Testis (tissue), 3 donors: Measurements from ENCODE around the gene CAPRIN1. TPM values are rescaled to one million over a fixed set of nuclear protein-coding genes. Genes with fewer than 3 reads are reported as not detected.
"Not testable (repeated sequence)": the region's sequence is repeated elsewhere in the genome, so short reads cannot be mapped to it uniquely, and the experiment has no call there.

Experiments used
- DNase-seq: peaks from one replicate; pipeline ENCODE4 v3.0.0-alpha.2; 2019
- H3K27ac ChIP-seq, 2 donors: fragments of 200-600 bp; sonication (generic); one replicate each; pipeline ENCODE4 v1.5.1; 2019
- H3K27me3 ChIP-seq: fragments of 200-600 bp; sonication (generic); one replicate; pipeline ENCODE4 v1.5.1; 2019
- H3K36me3 ChIP-seq: fragments of 200-600 bp; sonication (generic); one replicate; pipeline ENCODE4 v1.5.1; 2017; ENCODE audit warnings: low read depth; ENCODE audit errors: missing control alignments
- H3K4me1 ChIP-seq: fragments of 200-600 bp; sonication (generic); one replicate; pipeline ENCODE4 v1.5.1; 2019
- H3K4me3 ChIP-seq, 2 donors: fragments of 200-600 bp; sonication (generic); one replicate each; pipeline ENCODE4 v1.5.1; 2017 to 2019
- H3K9me3 ChIP-seq: fragments of 200-600 bp; sonication (generic); one replicate; pipeline ENCODE4 v1.5.1; 2017
- CTCF ChIP-seq, 3 experiments: fragments of 450-650 bp in 2 of 3; fragments of 200-600 bp in 1 of 3; sonication (generic) in 1 of 3; IDR thresholded peaks; one replicate each; pipeline ENCODE4 v1.5.1; 2016 to 2019; ENCODE audit warnings: antibody characterized with exemption in 3 of 3, mild to moderate bottlenecking in 2 of 3, moderate library complexity in 1 of 3
- POLR2A ChIP-seq: fragments of 450-650 bp; IDR thresholded peaks from one replicate; pipeline ENCODE4 v1.6.1; 2017; ENCODE audit warnings: antibody characterized with exemption, mild to moderate bottlenecking, moderate library complexity
- WGBS, 2 donors: methylation state at CpG; one replicate each; pipeline ENCODE4 v1.1.5; 2018; 5-methylcytosine and 5-hydroxymethylcytosine counted together
- intact Hi-C: fragments of 100-400 bp; cut with DNase I; formaldehyde crosslinking; loops from one replicate; pipeline ENCODE4 v1.15.1; 2023; ENCODE audit warnings: low total_unique reads
- polyA plus RNA-seq: library from polyadenylated mRNA; stranded (reverse); fragments of 350-450 nt; fragmentation: Illumina TruSeq; extraction: RNeasy Lipid Tissue Mini Kit (QIAGEN cat#74804); gene quantifications from one replicate; pipeline ENCODE4 v1.2.3, GENCODE V29; 2014; ENCODE audit warnings: low read depth, low replicate concordance; ENCODE audit not compliant: insufficient read depth
- total RNA-seq, 2 donors: library from RNA; depleted of rRNA; stranded (reverse); fragments of >200 nt; gene quantifications; one replicate each; pipeline ENCODE4 v1.2.3, GENCODE V29; 2016

Gene CAPRIN1
- total and polyA plus RNA-seq, 3 donors from 2014 or later: 281 to 419 (median 377) TPM

- 77 to 78% methylated on average over 2 of the region's 2 CpGs for WGBS, 2 donors
- intact Hi-C loops: no loop called here
- Histone ChIP-seq H3K27ac (no peak overlapping the region), H3K9me3 (no peaks in the 10 kb centered on the region), H3K36me3 (no peaks in the 10 kb centered on the region), H3K4me3 (no peak overlapping the region), H3K4me1 (peaks cover 16% of the 10 kb centered on the region), H3K27me3 (no peaks in the 10 kb centered on the region)
- no peak for DNase-seq
- TF ChIP-seq CTCF (IDR thresholded peaks at IDR 0.05): no peak
- no peak for TF ChIP-seq POLR2A
Observed at GRCh38 chr11:34064291-34064690, 12.8 kb downstream of the CAPRIN1 start.

GRCh38 chr11:34065505-34066203 lies 14.1 kb downstream of the CAPRIN1 start:
- 88% methylated on average over 6 of the region's 6 CpGs for WGBS, 2 donors
- Histone ChIP-seq H3K36me3 (no peaks in the 10 kb centered on the region), H3K27me3 (no peaks in the 10 kb centered on the region), H3K27ac (no peak overlapping the region), H3K4me1 (peaks cover 22% of the 10 kb centered on the region), H3K9me3 (no peaks in the 10 kb centered on the region), H3K4me3 (no peak overlapping the region)
- DNase-seq: no peak
- TF ChIP-seq CTCF (IDR thresholded peaks at IDR 0.05) (no peak), POLR2A (no peak)
- intact Hi-C loops: no loop called here

- H3K36me3 ChIP-seq, H3K27me3 ChIP-seq, intact Hi-C loops, H3K9me3 ChIP-seq, DNase-seq, H3K4me3 ChIP-seq, H3K27ac ChIP-seq: not testable (repeated sequence)
- 83 to 92% methylated on average over 8 of the region's 8 CpGs for WGBS, 2 donors
- peaks cover 22% of the 10 kb centered on the region for H3K4me1 ChIP-seq
Observed at GRCh38 chr11:34066766-34067165, 15.2 kb downstream of the CAPRIN1 start.

GRCh38 chr11:34067383-34068065 lies 16.0 kb downstream of the CAPRIN1 start:
- H3K4me3 ChIP-seq: no peak overlapping the region
- peak overlapping the region in 1 of 2 donors; percentile 70 for H3K27ac ChIP-seq
- H3K4me1 ChIP-seq: peaks cover 22% of the 10 kb centered on the region
- H3K27me3 ChIP-seq: no peaks in the 10 kb centered on the region
- no peaks in the 10 kb centered on the region for H3K9me3 ChIP-seq
- WGBS, 2 donors: 76 to 83% methylated on average over 7 of the region's 7 CpGs
- no peaks in the 10 kb centered on the region for H3K36me3 ChIP-seq
- TF ChIP-seq POLR2A: no peak
- TF ChIP-seq CTCF (IDR thresholded peaks at IDR 0.05): no peak
- intact Hi-C loops: no loop called here
- no peak for DNase-seq

- WGBS, 2 donors: 25 to 45% methylated on average over 2 of the region's 2 CpGs
- H3K27ac ChIP-seq: peak overlapping the region in 1 of 2 donors; percentile 70
- TF ChIP-seq POLR2A: no peak
- no peak for TF ChIP-seq CTCF (IDR thresholded peaks at IDR 0.05)
- no peaks in the 10 kb centered on the region for H3K27me3 ChIP-seq
- intact Hi-C loops: no loop called here
- no peak for DNase-seq
- H3K4me1 ChIP-seq: peaks cover 22% of the 10 kb centered on the region
- no peak overlapping the region for H3K4me3 ChIP-seq
- no peaks in the 10 kb centered on the region for H3K36me3 ChIP-seq
- H3K9me3 ChIP-seq: no peaks in the 10 kb centered on the region
Observed at GRCh38 chr11:34068111-34068510, 16.6 kb downstream of the CAPRIN1 start.

- WGBS, 2 donors: 66 to 84% methylated on average over 8 of the region's 8 CpGs
- H3K27me3 ChIP-seq, DNase-seq, intact Hi-C loops, H3K9me3 ChIP-seq, H3K27ac ChIP-seq, H3K4me3 ChIP-seq, H3K36me3 ChIP-seq: not testable (repeated sequence)
- H3K4me1 ChIP-seq: peaks cover 22% of the 10 kb centered on the region
Observed at GRCh38 chr11:34071306-34071705, 19.8 kb downstream of the CAPRIN1 start.
